Endothelial cell of umbilical vein (primary cell): Measurements from ENCODE around the gene H2BK1.

Experiments used
- CTCF ChIP-seq, 2 donors: IDR thresholded peaks; 1 replicate in 1 of 2; 2 replicates in 1 of 2; pipeline ENCODE4 v1.5.1; 2011; ENCODE audit warnings: low read length in 2 of 2, mild to moderate bottlenecking in 2 of 2, moderate library complexity in 2 of 2, control low read depth in 1 of 2, inconsistent platforms in 1 of 2, low read depth in 1 of 2; ENCODE audit not compliant: insufficient read depth in 1 of 2; ENCODE audit errors: extremely low read depth in 1 of 2
- POLR2AphosphoS5 ChIP-seq: IDR thresholded peaks from 2 replicates; pipeline ENCODE4 v1.6.1; 2012; ENCODE audit warnings: low read depth, mild to moderate bottlenecking, control low read depth, low read length, moderate library complexity; ENCODE audit not compliant: insufficient read depth

DNA sequence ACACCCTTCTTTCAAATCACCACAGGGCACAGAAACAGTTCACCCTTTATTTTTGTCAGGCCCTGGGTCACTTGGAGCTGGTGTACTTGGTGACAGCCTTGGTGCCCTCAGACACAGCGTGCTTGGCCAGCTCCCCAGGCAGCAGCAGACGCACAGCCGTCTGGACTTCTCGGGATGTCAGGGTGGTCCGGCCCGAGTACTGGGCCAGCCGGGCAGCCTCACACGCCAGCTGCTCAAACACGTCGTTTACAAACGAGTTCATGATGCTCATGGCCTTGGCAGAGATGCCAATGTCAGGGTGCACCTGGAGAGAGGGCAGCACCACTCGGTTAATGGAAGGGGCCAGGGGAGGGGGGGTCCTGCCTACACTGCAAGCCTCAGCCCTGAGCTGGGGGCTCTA, 2.5 kb downstream of the H2BK1 start:
- TF ChIP-seq CTCF (IDR thresholded peaks at IDR 0.05; ENCODE audit: extremely low read depth in 1 of 2, insufficient read depth in 1 of 2, low read depth in 1 of 2, low read length in 2 of 2) (no peak), POLR2AphosphoS5 (no peak)
